Measurements from ENCODE around the gene REPS1. TPM values are rescaled to one million over a fixed set of nuclear protein-coding genes. Genes with fewer than 3 reads are reported as not detected.

Gene REPS1
- total RNA-seq, 2 experiments from 2014 or later: 40.0 to 53.9 TPM

GRCh38 chr6:138863321-138863720 is 124.7 kb downstream of the REPS1 start:
- Histone ChIP-seq H3K4me1 (ENCODE audit: insufficient read depth, low read length, poor library complexity, severe bottlenecking) (no peaks in the 10 kb centered on the region), H3K4me3 (ENCODE audit: low read depth, low read length, poor library complexity, severe bottlenecking) (no peak overlapping the region), H3K9me3 (ENCODE audit: low read length) (no peaks in the 10 kb centered on the region), H3K79me2 (ENCODE audit: insufficient read depth, low read depth, low read length) (no peaks in the 10 kb centered on the region), H3K4me2 (ENCODE audit: low read length) (no peak overlapping the region), H3K36me3 (ENCODE audit: insufficient read depth, low read length) (no peaks in the 10 kb centered on the region), H3K27ac (ENCODE audit: low read depth, low read length, poor library complexity, severe bottlenecking) (no peak overlapping the region), H3K9me2 (ENCODE audit: insufficient read depth, low read length) (no peaks in the 10 kb centered on the region), H4K20me1 (ENCODE audit: insufficient read depth, low read length) (no peaks in the 10 kb centered on the region), H2AFZ (ENCODE audit: low read length) (no peak overlapping the region)
- ChIA-PET POLR2A (interaction anchor here (0.6 kb wide), 1 partner anchor 227 kb away, joined by 3 read pairs; no protein-coding TSS in a partner anchor), CTCF (ENCODE audit: unreplicated experiment) (no interaction called here)
- DNase-seq (ENCODE audit: low spot score): no peak
- intact Hi-C loops (cut with micrococcal nuclease; ENCODE audit: unreplicated experiment): no loop called here
- no TSS peak for BruUV-seq (replicated peaks)
- TF ChIP-seq EZH2phosphoT487 (IDR thresholded peaks at IDR 0.05; ENCODE audit: borderline replicate concordance, low read depth, low read length) (no peak), CTCF (conservative IDR thresholded peaks at IDR 0.05; ENCODE audit: low read length) (no peak)

GRCh38 chr6:138862456-138862855 is 125.6 kb downstream of the REPS1 start:
- no peaks in the 10 kb centered on the region for H3K36me3 ChIP-seq (ENCODE audit: insufficient read depth, low read length)
- no peak overlapping the region for H3K4me2 ChIP-seq (ENCODE audit: low read length)
- DNase-seq (ENCODE audit: low spot score): no peak
- TF ChIP-seq EZH2phosphoT487 (IDR thresholded peaks at IDR 0.05; ENCODE audit: borderline replicate concordance, low read depth, low read length) (no peak), CTCF (conservative IDR thresholded peaks at IDR 0.05; ENCODE audit: low read length) (no peak)
- no peaks in the 10 kb centered on the region for H3K9me3 ChIP-seq (ENCODE audit: low read length)
- CTCF ChIA-PET (ENCODE audit: unreplicated experiment): no interaction called here
- intact Hi-C loops (cut with micrococcal nuclease; ENCODE audit: unreplicated experiment): no loop called here
- no peak overlapping the region for H3K4me3 ChIP-seq (ENCODE audit: low read depth, low read length, poor library complexity, severe bottlenecking)
- H3K79me2 ChIP-seq (ENCODE audit: insufficient read depth, low read depth, low read length): no peaks in the 10 kb centered on the region
- H3K9me2 ChIP-seq (ENCODE audit: insufficient read depth, low read length): no peaks in the 10 kb centered on the region
- no peaks in the 10 kb centered on the region for H3K4me1 ChIP-seq (ENCODE audit: insufficient read depth, low read length, poor library complexity, severe bottlenecking)
- H4K20me1 ChIP-seq (ENCODE audit: insufficient read depth, low read length): no peaks in the 10 kb centered on the region
- H2AFZ ChIP-seq (ENCODE audit: low read length): no peak overlapping the region
- no TSS peak for BruUV-seq (replicated peaks)
- POLR2A ChIA-PET: interaction anchor here (1.2 kb wide), 1 partner anchor 26 kb away, joined by 7 read pairs; no protein-coding TSS in a partner anchor
- no peak overlapping the region for H3K27ac ChIP-seq (ENCODE audit: low read depth, low read length, poor library complexity, severe bottlenecking)

- Histone ChIP-seq H2AFZ (ENCODE audit: low read length) (no peak overlapping the region), H3K9me2 (ENCODE audit: insufficient read depth, low read length) (no peaks in the 10 kb centered on the region), H3K36me3 (ENCODE audit: insufficient read depth, low read length) (no peaks in the 10 kb centered on the region), H3K27ac (ENCODE audit: low read depth, low read length, poor library complexity, severe bottlenecking) (no peak overlapping the region), H3K9me3 (ENCODE audit: low read length) (no peaks in the 10 kb centered on the region), H3K79me2 (ENCODE audit: insufficient read depth, low read depth, low read length) (no peaks in the 10 kb centered on the region), H3K4me2 (ENCODE audit: low read length) (no peak overlapping the region), H4K20me1 (ENCODE audit: insufficient read depth, low read length) (no peaks in the 10 kb centered on the region), H3K4me1 (ENCODE audit: insufficient read depth, low read length, poor library complexity, severe bottlenecking) (no peaks in the 10 kb centered on the region), H3K4me3 (ENCODE audit: low read depth, low read length, poor library complexity, severe bottlenecking) (no peak overlapping the region)
- CTCF ChIA-PET (ENCODE audit: unreplicated experiment): no interaction called here
- BruUV-seq (replicated peaks): no TSS peak
- POLR2A ChIA-PET: no interaction called here
- intact Hi-C loops (cut with micrococcal nuclease; ENCODE audit: unreplicated experiment): no loop called here
- TF ChIP-seq CTCF (conservative IDR thresholded peaks at IDR 0.05; ENCODE audit: low read length) (no peak), EZH2phosphoT487 (IDR thresholded peaks at IDR 0.05; ENCODE audit: borderline replicate concordance, low read depth, low read length) (no peak)
- DNase-seq (ENCODE audit: low spot score): no peak
Observed at GRCh38 chr6:138857775-138858174, 130.3 kb downstream of the REPS1 start.

Data from OCI-LY7 (cell line).